CD14-positive monocyte (primary cell): ENCODE results near the gene NUP35. TPM values are rescaled to one million over a fixed set of nuclear protein-coding genes. Genes with fewer than 3 reads are reported as not detected.
"Not testable (repeated sequence)": the region's sequence is repeated elsewhere in the genome, so short reads cannot be mapped to it uniquely, and the experiment has no call there.

Source experiments
- DNase-seq, 3 donors: peaks; one replicate each; pipeline ENCODE4 v3.0.0-alpha.2; 2011 to 2022
- H2AFZ ChIP-seq: 2 replicates; pipeline ENCODE4 v1.6.0; 2012; ENCODE audit warnings: mild to moderate bottlenecking, low read depth, low read length, inconsistent platforms; ENCODE audit not compliant: insufficient read depth, poor library complexity, severe bottlenecking
- H3K27ac ChIP-seq, 2 donors: 1 replicate in 1 of 2; 2 replicates in 1 of 2; pipeline ENCODE4 v1.5.1; 2012 to 2013; ENCODE audit warnings: low read length in 2 of 2, control low read depth in 1 of 2, inconsistent platforms in 1 of 2, low read depth in 1 of 2, mild to moderate bottlenecking in 1 of 2
- H3K27me3 ChIP-seq, 2 donors: one replicate each; pipeline versions ENCODE4 v1.6.0 to v1.6.1; 2011 to 2013; ENCODE audit warnings: low read length in 2 of 2; ENCODE audit not compliant: control insufficient read depth in 2 of 2, insufficient read depth in 2 of 2
- H3K36me3 ChIP-seq, 2 donors: replicated peaks in 1 of 2; 1 replicate in 1 of 2; 2 replicates in 1 of 2; pipeline versions ENCODE4 v1.5.1 to v1.6.1; 2012 to 2013; ENCODE audit warnings: low read length in 2 of 2, control low read depth in 1 of 2, inconsistent platforms in 1 of 2, mild to moderate bottlenecking in 1 of 2; ENCODE audit not compliant: insufficient read depth in 2 of 2, control insufficient read depth in 1 of 2
- H3K4me1 ChIP-seq, 2 donors: 1 replicate in 1 of 2; 2 replicates in 1 of 2; pipeline versions ENCODE4 v1.5.1 to v1.6.1; 2012 to 2013; ENCODE audit warnings: low read length in 2 of 2, control low read depth in 1 of 2, inconsistent platforms in 1 of 2, mild to moderate bottlenecking in 1 of 2, moderate library complexity in 1 of 2; ENCODE audit not compliant: insufficient read depth in 2 of 2, control insufficient read depth in 1 of 2
- H3K4me2 ChIP-seq: replicated peaks from 2 replicates; pipeline ENCODE3; 2012; ENCODE audit warnings: low read length, moderate library complexity, mild to moderate bottlenecking; ENCODE audit not compliant: poor library complexity, severe bottlenecking; ENCODE audit errors: extremely low read depth
- H3K4me3 ChIP-seq, 3 experiments: fragments of 200-600 bp in 1 of 3; sonication (generic) in 1 of 3; replicated peaks in 1 of 3; 1 replicate in 2 of 3; 2 replicates in 1 of 3; pipeline ENCODE4 v1.5.1; 2011 to 2013; ENCODE audit warnings: low read length in 3 of 3, mild to moderate bottlenecking in 3 of 3, control low read depth in 2 of 3, low read depth in 2 of 3, inconsistent platforms in 1 of 3, moderate library complexity in 1 of 3
- H3K79me2 ChIP-seq: 2 replicates; pipeline ENCODE4 v1.6.0; 2012; ENCODE audit warnings: mild to moderate bottlenecking, control low read depth, inconsistent platforms, low read length, moderate library complexity; ENCODE audit not compliant: insufficient read depth
- H3K9ac ChIP-seq: 2 replicates; pipeline ENCODE4 v1.6.0; 2017; ENCODE audit warnings: low read length, mild to moderate bottlenecking; ENCODE audit not compliant: insufficient read depth, poor library complexity, severe bottlenecking
- H3K9me3 ChIP-seq, 2 donors: replicated peaks in 1 of 2; 1 replicate in 1 of 2; 2 replicates in 1 of 2; pipeline versions ENCODE4 v1.5.1 to v1.6.1; 2012 to 2013; ENCODE audit warnings: low read length in 2 of 2, control low read depth in 1 of 2; ENCODE audit not compliant: control insufficient read depth in 1 of 2, insufficient read depth in 1 of 2
- H4K20me1 ChIP-seq: 2 replicates; pipeline ENCODE4 v1.6.0; 2012; ENCODE audit warnings: mild to moderate bottlenecking, low read length, control low read depth, moderate library complexity; ENCODE audit not compliant: insufficient read depth
- H3K27ac Mint-ChIP-seq, 7 donors: one replicate each; pipeline ENCODE4 v1.8.0; 2020; ENCODE audit warnings: mild to moderate bottlenecking in 7 of 7, mixed read lengths in 7 of 7, moderate library complexity in 6 of 7, inconsistent platforms in 2 of 7
- H3K27me3 Mint-ChIP-seq, 3 donors: one replicate each; pipeline ENCODE4 v1.8.0; 2021 to 2022; ENCODE audit warnings: low read depth in 3 of 3, mild to moderate bottlenecking in 3 of 3, mixed read lengths in 3 of 3, moderate library complexity in 3 of 3, inconsistent platforms in 1 of 3
- H3K36me3 Mint-ChIP-seq, 2 donors: one replicate each; pipeline ENCODE4 v1.8.0; 2020; ENCODE audit warnings: mixed read lengths in 2 of 2, inconsistent platforms in 1 of 2, mild to moderate bottlenecking in 1 of 2
- H3K4me1 Mint-ChIP-seq: one replicate; pipeline ENCODE4 v1.8.0; 2020; ENCODE audit warnings: mild to moderate bottlenecking, mixed read lengths
- H3K4me3 Mint-ChIP-seq, 2 donors: one replicate each; pipeline ENCODE4 v1.8.0; 2020; ENCODE audit warnings: mild to moderate bottlenecking in 2 of 2, mixed read lengths in 2 of 2, moderate library complexity in 1 of 2
- H3K9me3 Mint-ChIP-seq, 7 donors: one replicate each; pipeline ENCODE4 v1.8.0; 2020 to 2022; ENCODE audit warnings: mixed read lengths in 7 of 7, mild to moderate bottlenecking in 6 of 7, moderate library complexity in 6 of 7, inconsistent platforms in 2 of 7
- CTCF ChIP-seq: fragments of 200-600 bp; IDR thresholded peaks from one replicate; pipeline ENCODE4 v1.8.0; 2022; ENCODE audit warnings: antibody characterized with exemption, mild to moderate bottlenecking
- WGBS: methylation state at CpG from one replicate; pipeline ENCODE4 v1.1.5; 2013; ENCODE audit warnings: missing lambda C conversion rate; ENCODE audit not compliant: insufficient coverage; 5-methylcytosine and 5-hydroxymethylcytosine counted together
- intact Hi-C, 2 donors: fragments of 100-400 bp; cut with micrococcal nuclease; formaldehyde crosslinking; loops; one replicate each; pipeline versions ENCODE4 v1.15.0 to v1.15.1; 2023
- polyA plus RNA-seq, 3 donors: library from polyadenylated mRNA; depleted of rRNA in 1 of 3; unstranded in 2 of 3; stranded (reverse) in 1 of 3; fragments of 300-500 nt in 2 of 3; fragments of >200 nt in 1 of 3; fragmentation: Illumina TruSeq in 2 of 3; gene quantifications; 1 replicate in 2 of 3; 2 replicates in 1 of 3; pipeline ENCODE4 v1.2.3, GENCODE V29; 2012 to 2021

The NUP35 gene
- polyA plus RNA-seq, 3 donors = 1.5 to 4.7 (median 2.0) TPM

DNA sequence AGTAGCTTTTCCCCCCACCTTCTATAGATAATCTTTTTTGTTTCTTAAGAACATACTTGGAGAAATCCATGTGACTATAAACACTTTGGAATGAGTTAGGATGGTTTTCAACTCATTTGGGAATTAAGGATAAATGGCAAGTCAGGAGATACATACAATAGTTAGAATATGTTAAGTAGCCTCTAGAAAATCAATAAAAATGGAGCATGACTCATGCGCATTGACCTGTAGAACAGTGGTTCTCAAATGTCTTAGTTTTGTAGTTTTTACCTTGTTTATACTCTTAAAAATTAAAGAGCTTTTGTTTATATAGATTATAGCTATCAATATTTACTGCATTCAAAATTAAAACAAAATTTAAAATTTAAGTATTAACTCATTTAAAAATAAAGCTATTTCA is 24.7 kb downstream of the NUP35 start:
- no CpG with 5 or more reads among the region's 1 CpG for WGBS
- H3K27me3 Mint-ChIP-seq = peaks cover 0 to 2% (median 0%) of the 10 kb centered on the region in 3 donors
- no peak overlapping the region for H3K4me3 Mint-ChIP-seq
- TF ChIP-seq CTCF = no peak
- no peak overlapping the region for H3K27ac Mint-ChIP-seq
- Histone ChIP-seq H3K4me3 (no peak overlapping the region), H2AFZ (no peak overlapping the region), H3K4me2 (no peak overlapping the region), H3K36me3 (peaks cover 15 to 73% of the 10 kb centered on the region in 2 donors), H3K9me3 (peaks cover 4 to 6% of the 10 kb centered on the region in 2 donors), H4K20me1 (no peaks in the 10 kb centered on the region), H3K79me2 (no peaks in the 10 kb centered on the region), H3K27ac (no peak overlapping the region), H3K27me3 (no peaks in the 10 kb centered on the region), H3K9ac (no peak overlapping the region), H3K4me1 (no peaks in the 10 kb centered on the region)
- H3K4me1 Mint-ChIP-seq = no peaks in the 10 kb centered on the region
- peaks cover 44 to 59% of the 10 kb centered on the region in 2 donors for H3K36me3 Mint-ChIP-seq
- intact Hi-C loops = no loop called here
- no peak for DNase-seq
- peaks cover 4 to 15% (median 11%) of the 10 kb centered on the region in 7 donors for H3K9me3 Mint-ChIP-seq

DNA sequence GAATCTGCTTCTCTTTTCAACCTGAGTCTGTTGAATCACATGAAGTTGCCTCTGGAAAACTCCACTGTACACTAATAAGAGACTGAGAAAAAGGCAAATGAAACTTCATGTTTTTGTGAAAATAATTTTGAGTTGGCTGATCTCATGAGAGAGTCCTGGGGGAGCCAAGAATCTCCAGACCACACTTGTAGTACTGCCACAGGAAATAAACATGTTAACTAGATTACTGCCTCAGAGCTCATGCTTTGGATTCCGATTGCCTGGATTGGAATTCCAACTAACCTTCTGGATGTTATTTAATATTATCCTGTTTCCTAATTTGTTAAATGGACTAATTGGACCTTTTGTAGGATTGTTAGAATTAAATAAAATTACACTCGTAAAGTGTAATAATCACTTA is 25.2 kb downstream of the NUP35 start:
- WGBS = no CpG with 5 or more reads among the region's 2 CpGs
- Histone ChIP-seq H3K4me1 (no peaks in the 10 kb centered on the region), H3K4me3 (no peak overlapping the region), H3K9me3 (peaks cover 0 to 7% of the 10 kb centered on the region in 2 donors), H2AFZ (no peak overlapping the region), H3K9ac (no peak overlapping the region), H3K79me2 (no peaks in the 10 kb centered on the region), H3K4me2 (no peak overlapping the region), H3K36me3 (peaks cover 15 to 73% of the 10 kb centered on the region in 2 donors), H4K20me1 (no peaks in the 10 kb centered on the region), H3K27ac (no peak overlapping the region), H3K27me3 (no peaks in the 10 kb centered on the region)
- Mint-ChIP-seq H3K36me3 (peaks cover 44 to 59% of the 10 kb centered on the region in 2 donors), H3K4me1 (no peaks in the 10 kb centered on the region), H3K27ac (no peak overlapping the region), H3K4me3 (no peak overlapping the region), H3K27me3 (peaks cover 0 to 2% (median 0%) of the 10 kb centered on the region in 3 donors), H3K9me3 (peaks cover 4 to 14% (median 6%) of the 10 kb centered on the region in 7 donors)
- no peak for DNase-seq
- TF ChIP-seq CTCF = no peak
- intact Hi-C loops = no loop called here

- H3K4me2 ChIP-seq, H3K4me3 Mint-ChIP-seq, H3K27me3 ChIP-seq, H3K4me1 ChIP-seq, H3K27ac Mint-ChIP-seq, H3K79me2 ChIP-seq, H3K9ac ChIP-seq, intact Hi-C loops, H3K4me1 Mint-ChIP-seq, DNase-seq, H2AFZ ChIP-seq, H3K4me3 ChIP-seq, H3K27ac ChIP-seq, H4K20me1 ChIP-seq, H3K9me3 ChIP-seq, H3K27me3 Mint-ChIP-seq: not testable (repeated sequence)
- peaks cover 15 to 54% of the 10 kb centered on the region in 2 donors for H3K36me3 ChIP-seq
- H3K36me3 Mint-ChIP-seq = peaks cover 45 to 63% of the 10 kb centered on the region in 2 donors
- peaks cover 0 to 10% (median 2%) of the 10 kb centered on the region in 7 donors for H3K9me3 Mint-ChIP-seq
- no CpG with 5 or more reads among the region's 3 CpGs for WGBS
These were observed 28.0 kb downstream of the NUP35 start for GRCh38 chr2:183152280-183152679.
